GM13977 (cell line): ENCODE results near the gene A3GALT2.

Source experiments
- DNase-seq: peaks from one replicate; pipeline ENCODE4 v3.0.0; 2012; ENCODE audit warnings: low spot score
- in situ Hi-C: fragments of 300-500 bp; cut with MboI; formaldehyde crosslinking; loops from one replicate; pipeline ENCODE4 v1.12.0; 2022; ENCODE audit warnings: low sequenced_read_pairs, low pct_unique_long_range_greater_than_20kb, mixed read lengths, inconsistent platforms; ENCODE audit not compliant: unreplicated experiment
- TF ChIP-seq, protein P1 (sequence below): IDR thresholded peaks from 2 replicates; pipeline ENCODE4 v1.5.1; 2012; ENCODE audit warnings: mild to moderate bottlenecking, control low read depth; ENCODE audit not compliant: insufficient read depth; ENCODE audit errors: extremely low read depth, missing control alignments

Gene A3GALT2

DNA sequence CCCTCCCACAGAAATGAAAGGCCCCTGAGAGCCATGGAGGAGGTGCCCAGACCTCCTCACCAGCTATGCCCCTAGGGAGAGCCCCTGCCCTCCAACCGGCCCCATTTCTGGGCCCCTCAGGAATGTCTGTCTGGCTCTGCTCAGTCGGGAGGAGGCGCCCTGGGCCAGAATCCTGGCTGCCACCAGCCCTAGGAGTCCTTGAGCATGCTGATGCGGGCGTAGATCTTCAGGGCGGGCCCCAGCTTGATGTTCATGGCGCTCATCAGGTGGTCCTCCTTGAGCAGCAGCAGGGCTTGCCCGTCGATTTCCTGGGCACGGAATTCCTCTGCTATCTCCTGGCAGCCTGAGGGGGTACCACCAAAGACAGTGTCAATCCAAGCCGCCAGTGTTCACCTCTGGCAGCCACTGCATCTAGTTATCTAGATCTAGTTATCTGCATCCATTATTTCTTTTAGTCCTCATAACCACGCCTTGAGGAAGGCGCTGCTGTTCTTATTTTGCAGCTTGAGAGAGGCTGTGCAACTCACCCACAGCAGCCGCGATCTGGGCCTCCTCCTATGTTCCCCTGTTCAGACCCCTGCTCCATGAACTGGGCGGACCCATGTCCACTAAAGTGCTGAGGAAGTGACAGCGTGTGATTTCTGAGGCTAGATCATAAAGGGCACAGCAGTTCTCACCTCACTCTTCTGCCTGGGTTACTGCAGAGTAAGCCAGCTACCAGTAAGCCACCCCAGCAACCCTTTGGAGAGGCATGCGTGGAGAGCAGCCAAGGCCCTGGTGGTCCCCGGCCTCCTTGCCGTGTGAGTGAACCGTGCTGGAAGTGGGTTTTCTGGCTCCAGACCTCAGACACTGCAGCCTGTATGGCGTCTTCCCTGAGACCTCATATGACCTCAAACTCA, 4.0 kb upstream of the A3GALT2 start:
- in situ Hi-C loops, result no loop called here
- no peak for DNase-seq
- TF ChIP-seq, protein P1, sequence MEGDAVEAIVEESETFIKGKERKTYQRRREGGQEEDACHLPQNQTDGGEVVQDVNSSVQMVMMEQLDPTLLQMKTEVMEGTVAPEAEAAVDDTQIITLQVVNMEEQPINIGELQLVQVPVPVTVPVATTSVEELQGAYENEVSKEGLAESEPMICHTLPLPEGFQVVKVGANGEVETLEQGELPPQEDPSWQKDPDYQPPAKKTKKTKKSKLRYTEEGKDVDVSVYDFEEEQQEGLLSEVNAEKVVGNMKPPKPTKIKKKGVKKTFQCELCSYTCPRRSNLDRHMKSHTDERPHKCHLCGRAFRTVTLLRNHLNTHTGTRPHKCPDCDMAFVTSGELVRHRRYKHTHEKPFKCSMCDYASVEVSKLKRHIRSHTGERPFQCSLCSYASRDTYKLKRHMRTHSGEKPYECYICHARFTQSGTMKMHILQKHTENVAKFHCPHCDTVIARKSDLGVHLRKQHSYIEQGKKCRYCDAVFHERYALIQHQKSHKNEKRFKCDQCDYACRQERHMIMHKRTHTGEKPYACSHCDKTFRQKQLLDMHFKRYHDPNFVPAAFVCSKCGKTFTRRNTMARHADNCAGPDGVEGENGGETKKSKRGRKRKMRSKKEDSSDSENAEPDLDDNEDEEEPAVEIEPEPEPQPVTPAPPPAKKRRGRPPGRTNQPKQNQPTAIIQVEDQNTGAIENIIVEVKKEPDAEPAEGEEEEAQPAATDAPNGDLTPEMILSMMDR, result no peak

DNA sequence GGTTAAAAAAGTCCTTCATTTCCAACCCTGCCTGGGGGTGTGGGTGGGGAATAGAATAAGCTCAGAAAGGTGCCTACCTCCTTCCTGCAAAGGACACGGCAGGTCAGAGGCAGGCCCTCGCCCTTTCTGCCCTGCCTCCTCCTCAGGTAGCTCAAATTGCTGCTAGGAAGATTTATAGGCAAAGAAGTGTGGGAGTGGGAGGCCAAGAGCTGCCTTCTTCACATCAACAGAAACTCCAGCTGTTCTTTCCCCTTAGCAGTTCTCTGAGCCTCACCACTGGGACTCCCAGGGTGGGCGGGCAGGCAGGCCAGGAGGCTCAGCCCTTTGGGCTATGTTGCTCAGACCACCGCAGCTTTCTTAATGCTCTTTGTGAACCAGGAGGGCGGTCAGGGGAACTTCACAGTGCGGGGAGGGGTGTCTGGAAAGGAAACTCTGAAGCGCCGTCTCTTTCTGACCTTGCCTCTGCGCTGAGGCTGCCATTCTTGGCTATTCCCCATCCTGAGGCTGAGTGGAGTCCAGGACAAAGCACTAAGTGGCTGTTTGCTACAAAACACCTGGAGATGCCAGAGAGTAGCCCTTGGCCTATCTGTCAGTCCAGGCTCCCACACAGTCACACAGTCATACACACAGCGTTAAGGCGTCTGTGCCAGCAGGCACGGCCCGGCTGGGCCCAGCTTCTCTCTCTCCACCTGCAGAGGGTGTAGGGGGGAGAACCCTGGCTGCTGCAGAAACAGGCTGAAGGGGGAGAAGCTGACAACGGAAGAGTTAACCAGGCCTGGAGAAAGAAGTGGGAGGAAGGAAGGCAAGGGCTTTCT, 3.0 kb upstream of the A3GALT2 start:
- in situ Hi-C loops, result no loop called here

DNA sequence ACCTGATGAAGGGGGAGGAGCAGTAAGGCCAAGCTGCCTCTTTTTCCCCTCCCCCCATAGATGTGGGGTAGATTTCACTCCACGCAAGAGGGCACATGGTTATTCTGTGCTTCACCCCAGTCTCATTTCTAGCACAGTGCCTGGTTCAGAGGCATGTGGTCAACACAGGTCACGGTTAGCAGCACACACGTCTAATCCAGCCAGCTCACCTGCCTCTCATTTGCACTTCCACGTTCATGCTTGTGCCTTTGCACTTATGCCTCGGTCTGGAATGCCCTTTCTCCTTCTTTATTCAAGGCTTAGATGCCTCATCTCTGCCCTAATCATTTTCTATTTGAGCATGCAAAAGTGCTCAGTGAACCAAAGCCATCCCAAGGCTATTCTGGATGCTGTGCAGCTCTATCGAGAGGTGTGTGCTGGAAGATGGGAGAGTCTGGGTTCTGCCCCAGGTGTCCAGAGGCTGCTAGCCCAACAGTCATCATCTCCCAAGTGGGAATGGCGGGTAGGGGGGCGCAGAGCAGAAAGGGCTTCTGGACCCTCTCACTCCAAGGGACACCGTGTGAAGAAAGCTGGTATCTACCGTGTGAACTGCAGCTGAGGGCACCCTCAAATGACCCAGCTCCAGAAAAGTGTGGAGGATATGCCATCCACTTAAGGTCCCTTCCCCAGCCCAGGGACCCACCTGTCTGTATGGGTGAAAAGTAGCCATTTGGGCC, 2.1 kb upstream of the A3GALT2 start:
- no peak for DNase-seq
- TF ChIP-seq, protein P1, result no peak
- in situ Hi-C loops, result no loop called here

More for the DNA sequence above, 3.0 kb upstream of the A3GALT2 start:
- no peak for DNase-seq
- TF ChIP-seq, protein P1, result no peak

DNA sequence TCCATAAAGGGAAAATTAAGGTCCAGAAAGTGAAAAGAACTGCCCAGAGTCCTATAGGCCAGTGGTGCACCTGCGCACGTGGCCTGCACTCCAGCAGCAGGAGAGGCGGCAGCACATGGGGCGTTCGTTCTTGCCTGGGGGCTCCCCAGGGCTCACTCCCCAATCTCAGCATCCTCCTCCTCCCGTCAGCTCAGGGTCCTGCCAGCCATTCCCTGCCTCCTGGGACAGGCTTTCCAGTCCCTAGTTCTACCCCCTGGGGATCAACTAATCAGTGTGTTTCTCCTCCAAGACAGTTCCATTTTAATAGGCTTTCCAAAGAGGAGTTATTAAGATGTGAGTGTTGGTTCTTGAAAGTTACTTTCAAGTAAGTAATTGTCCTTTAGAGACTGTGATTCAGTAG, 1.2 kb upstream of the A3GALT2 start:
- in situ Hi-C loops, result no loop called here
- DNase-seq, result no peak
- TF ChIP-seq, protein P1, result no peak

DNA sequence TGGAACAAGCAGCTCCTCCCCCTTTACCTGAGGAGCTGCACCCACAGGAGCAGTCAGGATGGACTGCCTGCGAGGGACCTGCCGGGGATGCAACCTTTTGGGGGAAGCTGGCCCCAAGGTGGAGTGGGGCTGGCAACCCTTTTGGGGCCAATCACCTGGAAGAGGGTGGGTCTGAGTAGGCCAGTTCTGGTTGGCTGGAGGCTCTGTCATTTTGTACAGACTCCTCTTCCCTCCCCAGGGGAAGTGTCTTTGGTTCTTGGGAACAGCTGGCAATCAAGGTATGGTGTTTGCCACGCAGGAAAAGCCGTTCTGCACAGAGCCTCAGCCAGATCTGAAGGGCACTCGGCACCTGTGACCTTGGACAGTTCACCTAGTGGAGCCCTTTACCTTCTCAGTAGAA, 280 bp upstream of the A3GALT2 start:
- TF ChIP-seq, protein P1, result no peak
- in situ Hi-C loops, result no loop called here
- no peak for DNase-seq

DNA sequence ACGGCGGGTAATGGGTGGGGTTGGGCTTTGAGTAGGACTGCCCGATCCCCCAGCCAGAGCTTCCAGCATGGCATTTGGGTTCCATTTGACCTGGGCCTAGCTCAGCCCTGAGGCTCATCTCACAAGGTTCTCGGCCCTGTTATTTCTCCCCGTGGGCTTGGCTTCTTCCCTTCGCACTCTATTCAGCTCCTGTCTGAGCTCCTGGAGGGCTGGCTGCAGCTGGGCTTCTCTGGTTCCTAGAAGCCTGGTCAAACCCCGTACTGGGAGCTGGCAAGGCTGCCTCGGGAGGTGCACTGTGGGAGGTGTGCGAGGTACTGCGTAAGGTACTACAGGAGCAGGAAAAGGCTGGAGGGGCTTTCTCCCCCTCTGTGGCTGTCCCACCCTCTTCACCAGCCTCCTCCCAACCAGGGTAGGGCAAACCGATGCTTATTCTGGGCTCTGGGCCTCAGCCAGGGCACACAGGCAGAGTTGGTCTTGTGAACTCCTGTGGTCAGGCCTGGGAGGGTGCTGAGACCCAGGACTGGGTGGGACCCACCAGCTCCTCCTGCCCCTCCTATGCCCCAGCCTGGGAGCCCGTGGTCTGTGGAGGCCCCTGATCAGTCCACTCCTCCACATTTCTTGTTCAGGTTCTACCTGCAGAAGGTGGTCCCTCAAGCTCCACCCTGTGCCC, 814 bp downstream of the A3GALT2 start:
- in situ Hi-C loops, result no loop called here
- no peak for DNase-seq
- TF ChIP-seq, protein P1, result no peak
